PC-9 (cell line): Measurements from ENCODE around the gene N4BP3.

Experiments used
- CTCF ChIP-seq: fragments of 200-600 bp; sonication (generic); conservative IDR thresholded peaks from 2 replicates; pipeline ENCODE4 v1.6.1; 2017; ENCODE audit warnings: mixed run types, antibody characterized with exemption, mild to moderate bottlenecking, moderate library complexity
- EZH2 ChIP-seq: fragments of 200-600 bp; sonication (generic); IDR thresholded peaks from 2 replicates; pipeline ENCODE4 v1.8.0; 2017; ENCODE audit warnings: antibody characterized with exemption, low read depth

- TF ChIP-seq CTCF = no peak
- no peak for TF ChIP-seq EZH2
Measured at GRCh38 chr5:178136990-178137389, 23.7 kb downstream of the N4BP3 start.
